Activated CD4-positive, alpha-beta memory T cell treated with anti-CD3 and anti-CD28 coated beads, Interleukin-2, amount 10 ng/mL, durations not matched to agents 7 days and 5 days (primary cell): Measurements from ENCODE around the gene TBC1D26. TPM values are rescaled to one million over a fixed set of nuclear protein-coding genes. Genes with fewer than 3 reads are reported as not detected.
"Not testable (repeated sequence)": the region's sequence is repeated elsewhere in the genome, so short reads cannot be mapped to it uniquely, and the experiment has no call there.

ENCODE experiments used
- CTCF ChIA-PET: fragments of 350-600 bp; sonication (Branson Sonifier 250); formaldehyde crosslinking; loops from one replicate; lab custom pipeline; 2021; ENCODE audit warnings: antibody characterized with exemption, inconsistent platforms; lab: Charles Lee
- POLR2A ChIA-PET: fragments of 350-600 bp; sonication (Branson Sonifier 250); formaldehyde crosslinking; loops from one replicate; lab custom pipeline; 2021; ENCODE audit warnings: antibody characterized with exemption; lab: Charles Lee
- DNase-seq: peaks from one replicate; pipeline ENCODE4 v3.0.0-alpha.2; 2020
- H3K27ac Mint-ChIP-seq: one replicate; pipeline ENCODE4 v1.8.0; 2021; ENCODE audit warnings: mild to moderate bottlenecking, mixed read lengths
- H3K27me3 Mint-ChIP-seq: one replicate; pipeline ENCODE4 v1.8.0; 2021; ENCODE audit warnings: mixed read lengths
- H3K36me3 Mint-ChIP-seq: one replicate; pipeline ENCODE4 v1.8.0; 2021; ENCODE audit warnings: low read depth, mixed read lengths
- H3K4me1 Mint-ChIP-seq: one replicate; pipeline ENCODE4 v1.8.0; 2021; ENCODE audit warnings: mixed read lengths
- H3K4me3 Mint-ChIP-seq: one replicate; pipeline ENCODE4 v1.8.0; 2021; ENCODE audit warnings: mild to moderate bottlenecking, mixed read lengths
- H3K9me3 Mint-ChIP-seq: one replicate; pipeline ENCODE4 v1.8.0; 2021; ENCODE audit warnings: mixed read lengths
- total RNA-seq, 2 experiments: library from RNA; stranded (reverse); gene quantifications; one replicate each; pipeline ENCODE4 v1.2.3, GENCODE V29; 2021

TBC1D26 gene
- not detected for total RNA-seq

GRCh38 chr17:15731900-15732299 lies at the start of gene TBC1D26:
TBC1D26 (plus strand) TSS chr17:15732283; CDS start chr17:15735349, 3,066 bp downstream.
- POLR2A ChIA-PET, H3K4me3 Mint-ChIP-seq, H3K27me3 Mint-ChIP-seq: not testable (repeated sequence)

GRCh38 chr17:15683135-15683534 lies 48.9 kb upstream of the TBC1D26 start:
- Mint-ChIP-seq H3K36me3 (peaks cover 10% of the 10 kb centered on the region), H3K4me1 (peaks cover 19% of the 10 kb centered on the region), H3K27ac (peak overlapping the region; percentile 74), H3K4me3 (peak overlapping the region; percentile 87)
- H3K9me3 Mint-ChIP-seq, H3K27me3 Mint-ChIP-seq, CTCF ChIA-PET, DNase-seq, POLR2A ChIA-PET: not testable (repeated sequence)

More at GRCh38 chr17:15731900-15732299, at the start of gene TBC1D26:
- CTCF ChIA-PET, DNase-seq, H3K9me3 Mint-ChIP-seq, H3K36me3 Mint-ChIP-seq, H3K27ac Mint-ChIP-seq, H3K4me1 Mint-ChIP-seq: not testable (repeated sequence)

GRCh38 chr17:15683824-15684478 lies 48.1 kb upstream of the TBC1D26 start, which contains the start of gene TRIM16:
TRIM16 (minus strand) TSS chr17:15684311; CDS start chr17:15651609, 32,702 bp downstream.
- H3K27me3 Mint-ChIP-seq, H3K9me3 Mint-ChIP-seq, CTCF ChIA-PET, POLR2A ChIA-PET, H3K36me3 Mint-ChIP-seq: not testable (repeated sequence)
- peak within 1 kb of the TSS; percentile 74 for H3K27ac Mint-ChIP-seq
- peak within 1 kb of the TSS; percentile 87 for H3K4me3 Mint-ChIP-seq
- DNase-seq = peak; percentile 85
- peaks cover 19% of the 10 kb centered on the region for H3K4me1 Mint-ChIP-seq

GRCh38 chr17:15687494-15687893 lies 44.6 kb upstream of the TBC1D26 start:
- H3K36me3 Mint-ChIP-seq, H3K27me3 Mint-ChIP-seq, CTCF ChIA-PET, H3K27ac Mint-ChIP-seq, H3K4me3 Mint-ChIP-seq, H3K9me3 Mint-ChIP-seq, POLR2A ChIA-PET, DNase-seq: not testable (repeated sequence)
- peaks cover 16% of the 10 kb centered on the region for H3K4me1 Mint-ChIP-seq

- H3K27me3 Mint-ChIP-seq, CTCF ChIA-PET, H3K9me3 Mint-ChIP-seq, DNase-seq, POLR2A ChIA-PET: not testable (repeated sequence)
- Mint-ChIP-seq H3K27ac (peak overlapping the region; percentile 66), H3K36me3 (peaks cover 19% of the 10 kb centered on the region), H3K4me1 (peaks cover 13% of the 10 kb centered on the region), H3K4me3 (peak overlapping the region; percentile 78)
Measured at GRCh38 chr17:15698967-15699366, 33.1 kb upstream of the TBC1D26 start.

GRCh38 chr17:15699413-15699924 lies 32.6 kb upstream of the TBC1D26 start, which contains the start of gene ZNF286A:
ZNF286A (plus strand) TSS chr17:15699752; CDS start chr17:15700330, 578 bp downstream.
- Mint-ChIP-seq H3K4me3 (peak within 1 kb of the TSS; percentile 78), H3K27ac (peak within 1 kb of the TSS; percentile 66), H3K36me3 (peaks cover 21% of the 10 kb centered on the region), H3K4me1 (peaks cover 13% of the 10 kb centered on the region)
- H3K9me3 Mint-ChIP-seq, H3K27me3 Mint-ChIP-seq, CTCF ChIA-PET, POLR2A ChIA-PET: not testable (repeated sequence)
- DNase-seq = peak; percentile 96

GRCh38 chr17:15699937-15700336 lies 32.1 kb upstream of the TBC1D26 start:
- H3K9me3 Mint-ChIP-seq, H3K27me3 Mint-ChIP-seq, H3K27ac Mint-ChIP-seq, POLR2A ChIA-PET, DNase-seq, CTCF ChIA-PET: not testable (repeated sequence)
- Mint-ChIP-seq H3K4me1 (peaks cover 13% of the 10 kb centered on the region), H3K4me3 (peak overlapping the region; percentile 78), H3K36me3 (peaks cover 23% of the 10 kb centered on the region)

- H3K4me3 Mint-ChIP-seq, DNase-seq, H3K27ac Mint-ChIP-seq, POLR2A ChIA-PET, H3K27me3 Mint-ChIP-seq, CTCF ChIA-PET, H3K4me1 Mint-ChIP-seq: not testable (repeated sequence)
- H3K9me3 Mint-ChIP-seq = peaks cover 16% of the 10 kb centered on the region
- peaks cover 56% of the 10 kb centered on the region for H3K36me3 Mint-ChIP-seq
Measured at GRCh38 chr17:15704239-15704638, 27.8 kb upstream of the TBC1D26 start.

GRCh38 chr17:15704813-15705212 lies 27.3 kb upstream of the TBC1D26 start:
- Mint-ChIP-seq H3K36me3 (peaks cover 61% of the 10 kb centered on the region), H3K9me3 (peaks cover 16% of the 10 kb centered on the region)
- H3K27ac Mint-ChIP-seq, H3K4me1 Mint-ChIP-seq, CTCF ChIA-PET, H3K4me3 Mint-ChIP-seq, DNase-seq, POLR2A ChIA-PET, H3K27me3 Mint-ChIP-seq: not testable (repeated sequence)

GRCh38 chr17:15708879-15709278 lies 23.2 kb upstream of the TBC1D26 start:
- H3K27me3 Mint-ChIP-seq, H3K4me3 Mint-ChIP-seq, POLR2A ChIA-PET, H3K4me1 Mint-ChIP-seq, H3K27ac Mint-ChIP-seq, CTCF ChIA-PET, DNase-seq: not testable (repeated sequence)
- H3K36me3 Mint-ChIP-seq = peaks cover 59% of the 10 kb centered on the region
- H3K9me3 Mint-ChIP-seq = peaks cover 25% of the 10 kb centered on the region

GRCh38 chr17:15716601-15717563 lies 15.2 kb upstream of the TBC1D26 start:
- CTCF ChIA-PET, H3K27me3 Mint-ChIP-seq, DNase-seq, H3K4me1 Mint-ChIP-seq, H3K4me3 Mint-ChIP-seq, H3K27ac Mint-ChIP-seq, POLR2A ChIA-PET: not testable (repeated sequence)
- Mint-ChIP-seq H3K9me3 (peaks cover 34% of the 10 kb centered on the region), H3K36me3 (peaks cover 31% of the 10 kb centered on the region)

- H3K27ac Mint-ChIP-seq, H3K4me3 Mint-ChIP-seq, CTCF ChIA-PET, H3K9me3 Mint-ChIP-seq, POLR2A ChIA-PET, H3K36me3 Mint-ChIP-seq, H3K27me3 Mint-ChIP-seq, H3K4me1 Mint-ChIP-seq, DNase-seq: not testable (repeated sequence)
Measured at GRCh38 chr17:15730535-15730934, 1.5 kb upstream of the TBC1D26 start.

GRCh38 chr17:15733174-15733789 lies 1.2 kb downstream of the TBC1D26 start:
- not testable (repeated sequence) for H3K4me3 Mint-ChIP-seq

More at GRCh38 chr17:15733174-15733789, 1.2 kb downstream of the TBC1D26 start:
- H3K27me3 Mint-ChIP-seq, POLR2A ChIA-PET, H3K4me1 Mint-ChIP-seq, H3K9me3 Mint-ChIP-seq, DNase-seq, H3K27ac Mint-ChIP-seq, H3K36me3 Mint-ChIP-seq, CTCF ChIA-PET: not testable (repeated sequence)
